WTC11 (cell line): Measurements from ENCODE around the gene LY6G6F. TPM values are rescaled to one million over a fixed set of nuclear protein-coding genes. Genes with fewer than 3 reads are reported as not detected.

Source experiments
- ATAC-seq: fragments of 200-7000 bp; cut with Tn5 transposase; 2 replicates; pipeline ENCODE4 v1.10.0; 2021; ENCODE audit warnings: mild to moderate bottlenecking, moderate library complexity
- CTCF ChIA-PET: fragments of 300-600 bp; sonication (Branson Sonifier 250); formaldehyde crosslinking; loops from one replicate; lab custom pipeline; 2021; ENCODE audit warnings: antibody characterized with exemption; lab: Charles Lee
- POLR2A ChIA-PET: fragments of 350-600 bp; sonication (Branson Sonifier 250); formaldehyde crosslinking; loops from one replicate; lab custom pipeline; 2021; ENCODE audit warnings: antibody characterized with exemption; lab: Charles Lee
- DNase-seq: peaks from one replicate; pipeline ENCODE4 v3.0.0; 2021; ENCODE audit warnings: low spot score
- H3K27ac Mint-ChIP-seq: 2 replicates; pipeline ENCODE4 v1.8.0; 2021; ENCODE audit warnings: mixed read lengths
- H3K27me3 Mint-ChIP-seq: 2 replicates; pipeline ENCODE4 v1.8.0; 2021; ENCODE audit warnings: low read depth, mild to moderate bottlenecking, moderate library complexity, mixed read lengths
- H3K36me3 Mint-ChIP-seq: 2 replicates; pipeline ENCODE4 v1.8.0; 2021; ENCODE audit warnings: mixed read lengths
- H3K4me1 Mint-ChIP-seq: 2 replicates; pipeline ENCODE4 v1.8.0; 2022; ENCODE audit warnings: mixed read lengths
- H3K4me3 Mint-ChIP-seq: 2 replicates; pipeline ENCODE4 v1.8.0; 2021; ENCODE audit warnings: mild to moderate bottlenecking, moderate library complexity, mixed read lengths
- H3K9me3 Mint-ChIP-seq: 2 replicates; pipeline ENCODE4 v1.8.0; 2021; ENCODE audit warnings: mixed read lengths
- AFF4 ChIP-seq: sonication (generic); formaldehyde crosslinking; IDR thresholded peaks from 2 replicates; pipeline ENCODE4 v1.8.1; 2023; ENCODE audit warnings: mild to moderate bottlenecking, missing genetic modification reagents, borderline replicate concordance
- AR ChIP-seq: fragments of 250-450 bp; sonication (Bioruptor Pico); IDR thresholded peaks from 2 replicates; pipeline ENCODE4 v1.9.0; 2021; ENCODE audit warnings: mild to moderate bottlenecking
- ATF2 ChIP-seq: sonication (generic); formaldehyde crosslinking; IDR thresholded peaks from 2 replicates; pipeline ENCODE4 v1.8.1; 2022; ENCODE audit warnings: low read depth, missing genetic modification reagents, borderline replicate concordance
- CBFB ChIP-seq: sonication (generic); formaldehyde crosslinking; IDR thresholded peaks from 2 replicates; pipeline ENCODE4 v1.8.1; 2022; ENCODE audit warnings: mild to moderate bottlenecking, low read depth, missing genetic modification reagents
- CREB1 ChIP-seq: sonication (generic); formaldehyde crosslinking; IDR thresholded peaks from 2 replicates; pipeline ENCODE4 v1.8.0; 2023; ENCODE audit warnings: mild to moderate bottlenecking, missing genetic modification reagents
- EMX1 ChIP-seq: fragments of 250-450 bp; sonication (Bioruptor Pico); IDR thresholded peaks from 2 replicates; pipeline ENCODE4 v1.8.0; 2021; ENCODE audit warnings: mild to moderate bottlenecking
- ESRRA ChIP-seq: sonication (generic); formaldehyde crosslinking; IDR thresholded peaks from 2 replicates; pipeline ENCODE4 v1.8.1; 2022; ENCODE audit warnings: mild to moderate bottlenecking, missing genetic modification reagents, borderline replicate concordance
- ETV6 ChIP-seq: sonication (generic); formaldehyde crosslinking; IDR thresholded peaks from 2 replicates; pipeline ENCODE4 v1.8.1; 2022; ENCODE audit warnings: mild to moderate bottlenecking, missing genetic modification reagents
- GRHL2 ChIP-seq: fragments of 250-450 bp; sonication (Bioruptor Pico); IDR thresholded peaks from 2 replicates; pipeline ENCODE4 v1.8.0; 2022; ENCODE audit warnings: mild to moderate bottlenecking, moderate library complexity; ENCODE audit not compliant: insufficient replicate concordance, severe bottlenecking
- IRF1 ChIP-seq: sonication (generic); formaldehyde crosslinking; IDR thresholded peaks from 2 replicates; pipeline ENCODE4 v1.8.0; 2023; ENCODE audit warnings: missing genetic modification reagents
- MLX ChIP-seq: sonication (generic); formaldehyde crosslinking; IDR thresholded peaks from 2 replicates; pipeline ENCODE4 v1.8.1; 2023; ENCODE audit warnings: mild to moderate bottlenecking, missing genetic modification reagents, moderate library complexity
- NR3C1 ChIP-seq: sonication (generic); formaldehyde crosslinking; conservative IDR thresholded peaks from 2 replicates; pipeline ENCODE4 v1.8.1; 2023; ENCODE audit warnings: low read depth, mild to moderate bottlenecking, missing genetic modification reagents
- SMAD4 ChIP-seq: sonication (generic); formaldehyde crosslinking; IDR thresholded peaks from 2 replicates; pipeline ENCODE4 v1.8.0; 2022; ENCODE audit warnings: mild to moderate bottlenecking, missing genetic modification reagents
- STAT6 ChIP-seq: sonication (generic); formaldehyde crosslinking; conservative IDR thresholded peaks from 2 replicates; pipeline ENCODE4 v1.8.1; 2023; ENCODE audit warnings: mild to moderate bottlenecking, low read depth, missing genetic modification reagents, moderate library complexity
- TEAD1 ChIP-seq: sonication (generic); formaldehyde crosslinking; IDR thresholded peaks from 2 replicates; pipeline ENCODE4 v1.8.0; 2022; ENCODE audit warnings: mild to moderate bottlenecking, missing genetic modification reagents
- TEAD4 ChIP-seq: sonication (generic); formaldehyde crosslinking; IDR thresholded peaks from 2 replicates; pipeline ENCODE4 v1.8.0; 2022; ENCODE audit warnings: mild to moderate bottlenecking, missing genetic modification reagents
- ZNF121 ChIP-seq: sonication (generic); formaldehyde crosslinking; IDR thresholded peaks from 2 replicates; pipeline ENCODE4 v1.8.0; 2023; ENCODE audit warnings: missing genetic modification reagents
- ZNF219 ChIP-seq: sonication (generic); formaldehyde crosslinking; IDR thresholded peaks from 2 replicates; pipeline ENCODE4 v1.8.0; 2023; ENCODE audit warnings: missing genetic modification reagents, mild to moderate bottlenecking, borderline replicate concordance
- ZNF232 ChIP-seq: sonication (generic); formaldehyde crosslinking; IDR thresholded peaks from 2 replicates; pipeline ENCODE4 v1.8.0; 2022; ENCODE audit warnings: mild to moderate bottlenecking, missing genetic modification reagents
- ZNF396 ChIP-seq: fragments of 250-450 bp; sonication (Bioruptor Pico); IDR thresholded peaks from 2 replicates; pipeline ENCODE4 v1.8.0; 2021; ENCODE audit warnings: mild to moderate bottlenecking, moderate library complexity, borderline replicate concordance
- total RNA-seq: library from RNA; stranded (reverse); gene quantifications from 3 replicates; pipeline ENCODE4 v1.2.3, GENCODE V29; 2021

The LY6G6F gene
- total RNA-seq, 1 experiment from 2014 or later = not detected

- TF ChIP-seq ZNF219 (CRISPR knock-in tag) = no peak
- TF ChIP-seq TEAD1 (CRISPR knock-in tag) = no peak
- no peak for TF ChIP-seq SMAD4 (CRISPR knock-in tag)
- no peak for TF ChIP-seq ZNF396 (CRISPR knock-in tag)
These were observed 17.2 kb upstream of the LY6G6F start (continued) for GRCh38 chr6:31689249-31690110.

GRCh38 chr6:31690231-31691077, 16.2 kb upstream of the LY6G6F start:
- no peak for ATAC-seq
- peaks cover 19% of the 10 kb centered on the region for H3K36me3 Mint-ChIP-seq
- H3K4me1 Mint-ChIP-seq = no peaks in the 10 kb centered on the region
- CTCF ChIA-PET = interaction anchor here (0.5 to 2.2 kb wide), 35 partner anchors 10 to 487 kb away, joined by 3 to 20 read pairs (median 4); partner anchors contain the start of genes ABHD16A, APOM, ATP6V1G2 and C6orf47
- no peak for DNase-seq
- no peak overlapping the region for H3K4me3 Mint-ChIP-seq
- POLR2A ChIA-PET = interaction anchor here (1.3 kb wide), 1 partner anchor 13 kb away, joined by 4 read pairs; no protein-coding TSS in a partner anchor
- no peaks in the 10 kb centered on the region for H3K27me3 Mint-ChIP-seq
- no peaks in the 10 kb centered on the region for H3K9me3 Mint-ChIP-seq
- H3K27ac Mint-ChIP-seq = no peak overlapping the region
- no peak for TF ChIP-seq ZNF232 (CRISPR knock-in tag)
- TF ChIP-seq ZNF396 (CRISPR knock-in tag) = no peak
- no peak for TF ChIP-seq CBFB
- TF ChIP-seq ZNF121 (CRISPR knock-in tag) = no peak
- no peak for TF ChIP-seq CREB1 (CRISPR knock-in tag)
- TF ChIP-seq NR3C1 (CRISPR knock-in tag) = no peak
- no peak for TF ChIP-seq ESRRA
- TF ChIP-seq STAT6 (CRISPR knock-in tag) = no peak
- TF ChIP-seq GRHL2 (CRISPR knock-in tag) = no peak
- no peak for TF ChIP-seq AR (CRISPR knock-in tag)
- TF ChIP-seq TEAD4 = no peak
- TF ChIP-seq EMX1 (CRISPR knock-in tag) = no peak
- no peak for TF ChIP-seq IRF1 (CRISPR knock-in tag)
- TF ChIP-seq ETV6 (CRISPR knock-in tag) = no peak
- no peak for TF ChIP-seq ATF2 (CRISPR knock-in tag)
- TF ChIP-seq AFF4 (CRISPR knock-in tag) = no peak
- TF ChIP-seq MLX = no peak
